NB4 (cell line): ENCODE results near the gene CRAT.
A peak's percentile ranks its signal among the peaks of the same experiment; 100 is the strongest.
"Not testable (repeated sequence)": the region's sequence is repeated elsewhere in the genome, so short reads cannot be mapped to it uniquely, and the experiment has no call there.

ENCODE experiments used
- DNase-seq: peaks from one replicate; pipeline ENCODE4 v3.0.0; 2010; ENCODE audit warnings: low read depth
- H3K4me3 ChIP-seq: one replicate; pipeline ENCODE4 v1.5.1; 2011; ENCODE audit warnings: mild to moderate bottlenecking, low read depth, low read length, moderate library complexity
- CTCF ChIP-seq: IDR thresholded peaks from one replicate; pipeline ENCODE4 v1.5.1; 2012; ENCODE audit warnings: low read depth, low read length
- MAX ChIP-seq: IDR thresholded peaks from 2 replicates; pipeline ENCODE4 v1.6.1; 2011; ENCODE audit warnings: low read depth, low read length
- MYC ChIP-seq: IDR thresholded peaks from 2 replicates; pipeline ENCODE4 v1.6.1; 2011; ENCODE audit warnings: low read depth, low read length
- POLR2A ChIP-seq: IDR thresholded peaks from 2 replicates; pipeline ENCODE4 v1.6.1; 2011; ENCODE audit warnings: mild to moderate bottlenecking; ENCODE audit not compliant: insufficient read length; ENCODE audit errors: extremely low read depth

Gene CRAT

GRCh38 chr9:129121483-129121882 lies 10.9 kb upstream of the CRAT start:
- no peak for TF ChIP-seq POLR2A
- TF ChIP-seq MAX, result no peak
- no peak for TF ChIP-seq CTCF
- TF ChIP-seq MYC, result no peak
- H3K4me3 ChIP-seq, result no peak overlapping the region
- DNase-seq, result no peak

GRCh38 chr9:129118799-129119198 lies 8.2 kb upstream of the CRAT start:
- TF ChIP-seq CTCF (no peak), MYC (no peak), MAX (no peak), POLR2A (no peak)
- H3K4me3 ChIP-seq, result no peak overlapping the region
- no peak for DNase-seq

GRCh38 chr9:129113645-129114304 lies 3.2 kb upstream of the CRAT start:
- H3K4me3 ChIP-seq, result no peak overlapping the region
- TF ChIP-seq MAX (no peak), MYC (no peak), POLR2A (no peak), CTCF (no peak)
- DNase-seq, result no peak

- not testable (repeated sequence) for DNase-seq
- H3K4me3 ChIP-seq, result peak overlapping the region; percentile 83
These were observed 1.9 kb upstream of the CRAT start for GRCh38 chr9:129112526-129112925.

GRCh38 chr9:129111528-129112151 lies 1.0 kb upstream of the CRAT start:
- peak overlapping the region; percentile 83 for H3K4me3 ChIP-seq
- TF ChIP-seq MYC (no peak), CTCF (no peak), POLR2A (no peak)
- DNase-seq, result peak; percentile 68

- no peak for TF ChIP-seq CTCF
- no peak for TF ChIP-seq MAX
- no peak for TF ChIP-seq MYC
- TF ChIP-seq POLR2A, result no peak
- peak overlapping the region; percentile 61 for H3K4me3 ChIP-seq
- peak; percentile 48 for DNase-seq
These were observed 447 bp downstream of the CRAT start for GRCh38 chr9:129109952-129110739.
